ENCODE data around the gene C6orf132.

Gene C6orf132

GRCh38 chr6:42135161-42135560 is 7.3 kb downstream of the C6orf132 start:
- no peak for DNase-seq

- DNase-seq, result no peak
Measured at GRCh38 chr6:42133926-42134325, 8.5 kb downstream of the C6orf132 start.

GRCh38 chr6:42131531-42131930 is 10.9 kb downstream of the C6orf132 start:
- DNase-seq, result no peak

- DNase-seq, result no peak
Measured at GRCh38 chr6:42129360-42129676, 13.1 kb downstream of the C6orf132 start.

GRCh38 chr6:42128460-42129359 is 13.7 kb downstream of the C6orf132 start:
- DNase-seq, result peak; percentile 45

- no peak for DNase-seq
Measured at GRCh38 chr6:42125663-42126062, 16.8 kb downstream of the C6orf132 start.

- no peak for DNase-seq
Measured at GRCh38 chr6:42125231-42125630, 17.2 kb downstream of the C6orf132 start.

GRCh38 chr6:42124223-42124836 is 18.1 kb downstream of the C6orf132 start:
- DNase-seq, result no peak

GRCh38 chr6:42123379-42124103 is 18.9 kb downstream of the C6orf132 start:
- no peak for DNase-seq

GRCh38 chr6:42120895-42121865 is 21.2 kb downstream of the C6orf132 start:
- DNase-seq, result no peak

- DNase-seq, result no peak
Measured at GRCh38 chr6:42118162-42119001, 24.0 kb downstream of the C6orf132 start.

- DNase-seq, result no peak
Measured at GRCh38 chr6:42117843-42118161, 24.6 kb downstream of the C6orf132 start.

- DNase-seq, result no peak
Measured at GRCh38 chr6:42113936-42114636, 28.3 kb downstream of the C6orf132 start.

GRCh38 chr6:42112351-42112750 is 30.1 kb downstream of the C6orf132 start:
- no peak for DNase-seq

- DNase-seq, result no peak
Measured at GRCh38 chr6:42110683-42111082, 31.7 kb downstream of the C6orf132 start.

- no peak for DNase-seq
Measured at GRCh38 chr6:42108071-42108470, 34.3 kb downstream of the C6orf132 start.

- DNase-seq, result peak; percentile 29
Measured at GRCh38 chr6:42106112-42107023, 36.1 kb downstream of the C6orf132 start.

GRCh38 chr6:42105709-42106108 is 36.7 kb downstream of the C6orf132 start:
- no peak for DNase-seq

GRCh38 chr6:42105156-42105648 is 37.2 kb downstream of the C6orf132 start:
- no peak for DNase-seq

- no peak for DNase-seq
Measured at GRCh38 chr6:42104804-42105125, 37.7 kb downstream of the C6orf132 start.
